Cortex of kidney (tissue), 1 donor: ENCODE measurements around the gene MS4A15.

Experiments
- DNase-seq: peaks from one replicate; lab custom pipeline; 2025; lab: John Stamatoyannopoulos, UW

MS4A15 gene

GRCh38 chr11:60777572-60777971 lies 20.9 kb downstream of the MS4A15 start:
- no peak for DNase-seq

GRCh38 chr11:60780065-60780464 lies 23.4 kb downstream of the MS4A15 start:
- no peak for DNase-seq

- DNase-seq = no peak
Observed at GRCh38 chr11:60780774-60781173, 24.1 kb downstream of the MS4A15 start.

- no peak for DNase-seq
Observed at GRCh38 chr11:60781286-60781980, 24.8 kb downstream of the MS4A15 start.

GRCh38 chr11:60781981-60782316 lies 25.3 kb downstream of the MS4A15 start:
- no peak for DNase-seq

GRCh38 chr11:60782393-60783140 lies 25.9 kb downstream of the MS4A15 start:
- DNase-seq = no peak

- DNase-seq = no peak
Observed at GRCh38 chr11:60783141-60783484, 26.4 kb downstream of the MS4A15 start.

- DNase-seq = no peak
Observed at GRCh38 chr11:60783911-60784310, 27.2 kb downstream of the MS4A15 start.

- DNase-seq = no peak
Observed at GRCh38 chr11:60785136-60785535, 28.5 kb downstream of the MS4A15 start, which contains the start of gene MS4A10. TSS of gene MS4A10 (plus strand) at chr11:60785333. CDS start at chr11:60790336, 5,003 bp downstream.

- DNase-seq = no peak
Observed at GRCh38 chr11:60785806-60786361, 29.2 kb downstream of the MS4A15 start.

- no peak for DNase-seq
Observed at GRCh38 chr11:60786811-60787567, 30.3 kb downstream of the MS4A15 start.

- DNase-seq = no peak
Observed at GRCh38 chr11:60788401-60789125, 31.9 kb downstream of the MS4A15 start.

- no peak for DNase-seq
Observed at GRCh38 chr11:60790726-60791125, 34.1 kb downstream of the MS4A15 start.

GRCh38 chr11:60791153-60791933 lies 34.7 kb downstream of the MS4A15 start:
- DNase-seq = no peak

- DNase-seq = no peak
Observed at GRCh38 chr11:60792521-60792920, 35.9 kb downstream of the MS4A15 start.

GRCh38 chr11:60795291-60795690 lies 38.6 kb downstream of the MS4A15 start:
- no peak for DNase-seq

GRCh38 chr11:60797846-60798630 lies 41.4 kb downstream of the MS4A15 start:
- DNase-seq = no peak

GRCh38 chr11:60798631-60799030 lies 42.0 kb downstream of the MS4A15 start:
- DNase-seq = no peak

- no peak for DNase-seq
Observed at GRCh38 chr11:60801194-60801593, 44.5 kb downstream of the MS4A15 start.

GRCh38 chr11:60803273-60803936 lies 46.7 kb downstream of the MS4A15 start:
- no peak for DNase-seq
